WI38 (cell line): ENCODE measurements around the gene MOB4.

ENCODE experiments used
- H3K4me3 ChIP-seq: 2 replicates; pipeline ENCODE4 v1.5.1; 2011; ENCODE audit warnings: low read depth, mild to moderate bottlenecking, control low read depth, low read length
- TF ChIP-seq, protein P1 (sequence below): IDR thresholded peaks from 2 replicates; pipeline ENCODE4 v1.5.1; 2012; ENCODE audit warnings: low read depth, mild to moderate bottlenecking, control low read depth, low read length

MOB4 gene

GRCh38 chr2:197500503-197501131 is 15.2 kb upstream of the MOB4 start:
- TF ChIP-seq, protein P1, sequence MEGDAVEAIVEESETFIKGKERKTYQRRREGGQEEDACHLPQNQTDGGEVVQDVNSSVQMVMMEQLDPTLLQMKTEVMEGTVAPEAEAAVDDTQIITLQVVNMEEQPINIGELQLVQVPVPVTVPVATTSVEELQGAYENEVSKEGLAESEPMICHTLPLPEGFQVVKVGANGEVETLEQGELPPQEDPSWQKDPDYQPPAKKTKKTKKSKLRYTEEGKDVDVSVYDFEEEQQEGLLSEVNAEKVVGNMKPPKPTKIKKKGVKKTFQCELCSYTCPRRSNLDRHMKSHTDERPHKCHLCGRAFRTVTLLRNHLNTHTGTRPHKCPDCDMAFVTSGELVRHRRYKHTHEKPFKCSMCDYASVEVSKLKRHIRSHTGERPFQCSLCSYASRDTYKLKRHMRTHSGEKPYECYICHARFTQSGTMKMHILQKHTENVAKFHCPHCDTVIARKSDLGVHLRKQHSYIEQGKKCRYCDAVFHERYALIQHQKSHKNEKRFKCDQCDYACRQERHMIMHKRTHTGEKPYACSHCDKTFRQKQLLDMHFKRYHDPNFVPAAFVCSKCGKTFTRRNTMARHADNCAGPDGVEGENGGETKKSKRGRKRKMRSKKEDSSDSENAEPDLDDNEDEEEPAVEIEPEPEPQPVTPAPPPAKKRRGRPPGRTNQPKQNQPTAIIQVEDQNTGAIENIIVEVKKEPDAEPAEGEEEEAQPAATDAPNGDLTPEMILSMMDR = no peak
- H3K4me3 ChIP-seq = peak overlapping the region; percentile 92

GRCh38 chr2:197502201-197502600 is 13.7 kb upstream of the MOB4 start:
- H3K4me3 ChIP-seq = no peak overlapping the region
- TF ChIP-seq, protein P1 = no peak

- TF ChIP-seq, protein P1 = no peak
- no peak overlapping the region for H3K4me3 ChIP-seq
Measured at GRCh38 chr2:197502685-197503084, 13.2 kb upstream of the MOB4 start.

DNA sequence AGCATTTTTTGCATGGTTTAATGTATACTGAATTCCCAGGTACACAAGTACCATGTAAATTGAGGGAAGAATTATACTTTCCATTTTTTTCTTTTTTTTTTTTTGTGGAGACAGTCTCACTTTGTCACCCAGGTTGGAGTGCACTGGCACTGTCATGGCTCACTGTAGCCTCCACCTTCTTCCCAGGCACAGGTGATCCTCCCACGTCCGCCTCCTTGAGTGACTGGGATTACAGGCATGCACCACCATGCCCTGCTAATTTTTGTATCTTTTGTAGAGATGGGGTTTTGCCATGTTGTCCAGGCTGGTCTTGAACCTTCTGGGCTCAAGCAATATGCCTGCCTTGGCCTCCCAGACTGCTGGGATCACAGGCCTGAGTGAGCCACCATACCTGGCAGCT is 11.9 kb upstream of the MOB4 start:
- no peak overlapping the region for H3K4me3 ChIP-seq
- TF ChIP-seq, protein P1 = no peak

DNA sequence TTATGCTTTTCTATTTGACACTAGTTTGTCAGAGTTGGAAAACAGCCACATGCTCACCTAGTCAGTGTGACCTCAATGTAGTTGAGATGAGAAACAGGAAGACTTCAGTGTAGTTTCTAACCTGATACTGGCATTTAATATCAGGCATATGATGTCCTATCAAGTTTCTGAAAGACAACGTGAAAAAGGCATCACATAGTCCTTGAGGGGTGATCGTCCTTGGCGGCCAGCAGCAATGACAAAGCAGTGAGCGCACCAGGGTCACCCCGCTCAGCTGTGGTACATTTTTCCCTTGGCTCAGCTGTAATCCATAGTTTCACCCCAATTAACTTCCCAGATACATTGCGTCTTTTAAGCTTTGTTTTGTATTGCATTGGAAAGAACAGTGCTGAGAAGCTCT is 11.4 kb upstream of the MOB4 start:
- H3K4me3 ChIP-seq = no peak overlapping the region
- TF ChIP-seq, protein P1 = no peak

DNA sequence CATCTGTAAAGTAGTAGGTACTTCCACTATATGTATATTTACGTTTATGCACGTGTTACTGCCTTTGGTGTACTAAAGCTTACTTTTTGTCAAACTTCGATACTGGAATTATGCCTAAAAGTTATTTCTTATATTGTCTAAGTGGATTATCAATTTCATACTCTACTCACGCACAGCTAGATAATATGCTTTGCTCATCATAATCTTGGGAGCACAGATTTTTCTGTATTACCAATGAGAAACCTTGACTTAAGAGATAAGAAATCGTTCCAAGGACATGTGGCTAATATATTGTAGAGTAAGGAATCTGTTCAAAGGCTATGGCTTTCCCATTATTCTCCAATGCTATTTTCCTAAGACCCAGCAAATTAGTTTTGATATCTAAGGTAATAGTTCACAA is 9.2 kb upstream of the MOB4 start:
- no peak overlapping the region for H3K4me3 ChIP-seq
- TF ChIP-seq, protein P1 = no peak

- TF ChIP-seq, protein P1 = no peak
- no peak overlapping the region for H3K4me3 ChIP-seq
Measured at GRCh38 chr2:197513915-197514314, 2.0 kb upstream of the MOB4 start.
